Calu3 (cell line): Measurements from ENCODE around the gene PDLIM5. TPM values are rescaled to one million over a fixed set of nuclear protein-coding genes. Genes with fewer than 3 reads are reported as not detected.

ENCODE experiments used
- BruUV-seq: library from RNA; stranded (reverse); fragments of 400-500 nt; replicated peaks from 2 replicates; lab custom pipeline; 2021; lab: Mats Ljungman, UMichigan
- CTCF ChIA-PET: fragments of 300-600 bp; sonication (Branson Sonifier 250); formaldehyde crosslinking; loops from one replicate; lab custom pipeline; 2022; ENCODE audit warnings: antibody characterized with exemption; lab: Charles Lee
- DNase-seq: peaks from one replicate; pipeline ENCODE4 v3.0.0; 2022
- H3K27ac Mint-ChIP-seq: one replicate; pipeline ENCODE4 v1.8.0; 2022; ENCODE audit warnings: mixed read lengths; ENCODE audit not compliant: unreplicated experiment
- H3K27me3 Mint-ChIP-seq: one replicate; pipeline ENCODE4 v1.8.0; 2022; ENCODE audit warnings: mixed read lengths; ENCODE audit not compliant: unreplicated experiment
- H3K36me3 Mint-ChIP-seq: one replicate; pipeline ENCODE4 v1.8.0; 2022; ENCODE audit warnings: mild to moderate bottlenecking, moderate library complexity, mixed read lengths; ENCODE audit not compliant: insufficient read depth, unreplicated experiment
- H3K4me1 Mint-ChIP-seq: one replicate; pipeline ENCODE4 v1.8.0; 2022; ENCODE audit warnings: mild to moderate bottlenecking, low read depth, mixed read lengths; ENCODE audit not compliant: unreplicated experiment
- H3K4me3 Mint-ChIP-seq: one replicate; pipeline ENCODE4 v1.8.0; 2022; ENCODE audit warnings: mild to moderate bottlenecking, low read depth, moderate library complexity, mixed read lengths; ENCODE audit not compliant: unreplicated experiment
- H3K9me3 Mint-ChIP-seq: one replicate; pipeline ENCODE4 v1.8.0; 2022; ENCODE audit warnings: low read depth, mixed read lengths; ENCODE audit not compliant: unreplicated experiment
- intact Hi-C: fragments of 100-400 bp; cut with micrococcal nuclease; formaldehyde crosslinking; loops from one replicate; pipeline ENCODE4 v1.10.0; 2022; ENCODE audit not compliant: unreplicated experiment
- total RNA-seq: library from RNA; stranded (reverse); gene quantifications from 2 replicates; pipeline ENCODE4 v1.2.3, GENCODE V29; 2022
- TF ChIP-seq, protein P1 (sequence below): fragments of 200-600 bp; IDR thresholded peaks from one replicate; pipeline ENCODE4 v1.8.0; 2022; ENCODE audit warnings: antibody characterized with exemption; ENCODE audit not compliant: unreplicated experiment

The PDLIM5 gene
- total RNA-seq, 1 experiment from 2014 or later = 122 TPM

DNA sequence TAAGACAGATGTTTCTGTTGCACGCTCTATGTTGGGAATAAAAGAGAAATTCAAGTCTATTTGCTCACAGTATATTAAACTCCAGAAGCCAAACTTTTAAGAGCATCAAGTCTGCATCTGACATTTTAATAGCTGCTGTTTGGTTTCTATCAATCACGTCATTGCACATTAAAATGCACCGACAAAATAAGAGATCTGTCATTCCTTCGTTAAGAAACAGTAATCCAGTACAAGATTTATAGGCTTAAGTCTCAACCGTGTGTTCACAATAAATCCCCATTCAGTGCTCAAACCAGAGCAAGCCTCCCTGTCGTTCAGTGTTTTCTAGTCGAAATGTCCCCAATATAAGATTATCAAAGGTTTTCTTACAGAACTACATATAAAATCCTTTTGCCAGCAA, 217.0 kb downstream of the PDLIM5 start:
- peaks cover 14% of the 10 kb centered on the region for H3K36me3 Mint-ChIP-seq

DNA sequence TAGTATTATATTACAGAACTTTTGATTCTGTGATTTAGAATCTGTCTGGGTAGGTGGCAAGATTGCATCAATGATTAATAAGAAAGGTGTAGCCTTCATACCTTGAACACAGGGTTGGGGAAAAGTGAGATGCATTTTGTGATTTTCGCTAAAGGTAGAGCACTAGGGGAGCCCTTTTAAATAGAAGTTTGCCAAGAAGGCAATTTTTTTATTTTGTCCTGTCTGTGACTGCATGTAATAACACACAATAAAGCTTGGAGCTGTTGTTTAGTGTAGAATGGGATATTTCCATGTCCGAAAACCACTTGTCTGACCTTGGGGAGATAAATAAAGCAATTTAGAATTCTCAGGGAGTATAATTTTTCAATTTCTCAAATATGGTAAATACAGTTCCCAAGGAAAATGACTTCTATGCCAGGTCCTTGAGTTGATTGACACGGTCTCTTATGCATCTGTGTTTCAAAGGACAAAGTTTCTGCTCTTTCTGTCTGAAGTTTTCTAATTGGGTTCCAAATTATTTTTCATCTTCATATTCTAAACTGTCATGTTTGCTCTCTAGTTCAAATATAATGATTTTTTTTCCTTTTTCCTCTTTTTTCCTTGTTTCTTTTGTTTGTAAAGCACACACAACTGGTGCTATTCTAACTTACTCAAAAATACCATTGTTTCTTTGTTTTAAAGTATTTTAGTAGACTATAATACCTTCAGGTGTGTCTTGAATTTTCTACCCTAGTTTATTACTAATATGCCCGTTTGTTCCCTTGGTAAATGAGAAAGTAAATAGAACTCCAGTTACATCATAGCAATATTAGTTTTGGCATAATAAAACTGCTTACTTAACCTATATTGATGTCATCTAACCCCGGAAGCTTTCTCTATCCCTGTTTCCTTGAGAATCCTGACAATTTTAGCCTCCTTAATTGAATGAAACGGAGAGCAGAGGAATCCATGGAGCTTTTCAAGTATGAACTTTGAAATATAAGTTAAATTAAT, 218.2 kb downstream of the PDLIM5 start:
- H3K4me3 Mint-ChIP-seq = no peak overlapping the region
- no peaks in the 10 kb centered on the region for H3K27me3 Mint-ChIP-seq
- H3K9me3 Mint-ChIP-seq = no peaks in the 10 kb centered on the region
- peak overlapping the region; percentile 91 for H3K27ac Mint-ChIP-seq
- H3K36me3 Mint-ChIP-seq = peaks cover 10% of the 10 kb centered on the region
- no peak for DNase-seq
- peaks cover 15% of the 10 kb centered on the region for H3K4me1 Mint-ChIP-seq
- CTCF ChIA-PET = interaction anchor here (0.5 to 0.6 kb wide), 2 partner anchors 21 to 588 kb away, joined by 3 read pairs; no protein-coding TSS in a partner anchor
- intact Hi-C loops = loop anchor here (2.0 kb wide), 1 partner anchor 27 kb away; no protein-coding TSS in a partner anchor
- BruUV-seq = no TSS peak
- TF ChIP-seq, protein P1, sequence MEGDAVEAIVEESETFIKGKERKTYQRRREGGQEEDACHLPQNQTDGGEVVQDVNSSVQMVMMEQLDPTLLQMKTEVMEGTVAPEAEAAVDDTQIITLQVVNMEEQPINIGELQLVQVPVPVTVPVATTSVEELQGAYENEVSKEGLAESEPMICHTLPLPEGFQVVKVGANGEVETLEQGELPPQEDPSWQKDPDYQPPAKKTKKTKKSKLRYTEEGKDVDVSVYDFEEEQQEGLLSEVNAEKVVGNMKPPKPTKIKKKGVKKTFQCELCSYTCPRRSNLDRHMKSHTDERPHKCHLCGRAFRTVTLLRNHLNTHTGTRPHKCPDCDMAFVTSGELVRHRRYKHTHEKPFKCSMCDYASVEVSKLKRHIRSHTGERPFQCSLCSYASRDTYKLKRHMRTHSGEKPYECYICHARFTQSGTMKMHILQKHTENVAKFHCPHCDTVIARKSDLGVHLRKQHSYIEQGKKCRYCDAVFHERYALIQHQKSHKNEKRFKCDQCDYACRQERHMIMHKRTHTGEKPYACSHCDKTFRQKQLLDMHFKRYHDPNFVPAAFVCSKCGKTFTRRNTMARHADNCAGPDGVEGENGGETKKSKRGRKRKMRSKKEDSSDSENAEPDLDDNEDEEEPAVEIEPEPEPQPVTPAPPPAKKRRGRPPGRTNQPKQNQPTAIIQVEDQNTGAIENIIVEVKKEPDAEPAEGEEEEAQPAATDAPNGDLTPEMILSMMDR = no peak

More for the DNA sequence above, 217.0 kb downstream of the PDLIM5 start:
- intact Hi-C loops = no loop called here
- Mint-ChIP-seq H3K27ac (no peak overlapping the region), H3K4me1 (peaks cover 15% of the 10 kb centered on the region), H3K4me3 (no peak overlapping the region), H3K9me3 (no peaks in the 10 kb centered on the region), H3K27me3 (no peaks in the 10 kb centered on the region)
- CTCF ChIA-PET = no interaction called here
- BruUV-seq = no TSS peak
- TF ChIP-seq, protein P1 = no peak
- DNase-seq = no peak

DNA sequence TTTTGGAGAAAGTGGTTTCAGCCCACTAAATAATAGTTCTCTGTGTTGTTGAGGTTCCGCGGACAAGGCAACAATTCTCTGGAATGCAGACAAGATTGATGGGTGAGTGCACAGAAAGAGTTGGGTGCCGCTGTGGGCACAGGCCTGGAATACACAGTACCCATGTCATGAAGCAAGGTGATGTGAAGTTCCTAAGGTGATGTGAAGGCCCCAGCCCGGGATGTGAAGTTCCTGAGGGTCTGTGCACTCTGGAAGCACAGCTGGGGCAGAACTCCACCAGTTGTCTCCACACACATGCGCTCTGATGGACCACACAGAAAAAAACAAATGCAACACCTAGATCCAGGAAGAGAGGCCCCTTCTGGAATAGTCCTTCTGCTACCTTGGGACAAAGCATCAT, 219.4 kb downstream of the PDLIM5 start:
- TF ChIP-seq, protein P1 = no peak

DNA sequence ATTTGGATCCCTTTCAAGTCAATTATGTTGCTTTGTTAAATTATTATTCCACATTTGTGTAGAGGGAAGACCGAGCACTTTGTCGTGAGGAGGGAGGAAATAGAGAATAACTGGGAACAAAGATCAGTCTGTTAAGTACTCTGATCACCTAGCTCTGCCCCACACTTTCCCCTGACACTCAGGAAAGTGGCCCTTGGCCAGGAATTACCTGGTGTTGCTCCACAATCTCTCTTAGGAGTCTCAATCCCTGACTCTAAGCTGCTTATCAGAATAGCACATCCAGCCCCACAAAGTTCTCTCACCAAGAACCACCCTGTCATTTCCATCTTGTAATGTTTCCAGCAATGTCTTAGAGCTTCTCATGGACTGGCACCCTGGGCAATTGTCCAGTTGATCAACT, 222.2 kb downstream of the PDLIM5 start:
- intact Hi-C loops = no loop called here
- Mint-ChIP-seq H3K4me1 (peaks cover 15% of the 10 kb centered on the region), H3K9me3 (peaks cover 2% of the 10 kb centered on the region), H3K27ac (no peak overlapping the region), H3K4me3 (no peak overlapping the region), H3K27me3 (no peaks in the 10 kb centered on the region), H3K36me3 (peaks cover 10% of the 10 kb centered on the region)
- DNase-seq = no peak
- TF ChIP-seq, protein P1 = no peak
- BruUV-seq = no TSS peak
- CTCF ChIA-PET = interaction anchor here (0.6 kb wide), 1 partner anchor 9 kb away, joined by 3 read pairs; no protein-coding TSS in a partner anchor

More for the DNA sequence above, 219.4 kb downstream of the PDLIM5 start:
- intact Hi-C loops = loop anchor here (2.0 kb wide), 1 partner anchor 28 kb away; no protein-coding TSS in a partner anchor
- peaks cover 15% of the 10 kb centered on the region for H3K4me1 Mint-ChIP-seq
- H3K9me3 Mint-ChIP-seq = no peaks in the 10 kb centered on the region
- no peaks in the 10 kb centered on the region for H3K27me3 Mint-ChIP-seq
- no peak for DNase-seq
- no TSS peak for BruUV-seq
- H3K27ac Mint-ChIP-seq = peak overlapping the region; percentile 91
- CTCF ChIA-PET = interaction anchor here (0.6 kb wide), 1 partner anchor 19 kb away, joined by 3 read pairs; no protein-coding TSS in a partner anchor
- no peak overlapping the region for H3K4me3 Mint-ChIP-seq
- H3K36me3 Mint-ChIP-seq = peaks cover 5% of the 10 kb centered on the region
